Mucosa of descending colon (tissue), 3 donors: ENCODE results near the gene KIRREL3. TPM values are rescaled to one million over a fixed set of nuclear protein-coding genes. Genes with fewer than 3 reads are reported as not detected.

Source experiments
- ATAC-seq: fragments of 200-7000 bp; cut with Tn5 transposase; one replicate; pipeline ENCODE4 v1.9.1; 2020; ENCODE audit warnings: mild to moderate bottlenecking, moderate library complexity
- DNase-seq, 3 donors: peaks; one replicate each; pipeline ENCODE4 v3.0.0-alpha.2; 2020
- H3K36me3 ChIP-seq: fragments of 200-600 bp; one replicate; pipeline ENCODE4 v1.8.0; 2021; ENCODE audit warnings: low read depth, mild to moderate bottlenecking
- H3K4me1 ChIP-seq: fragments of 200-600 bp; one replicate; pipeline ENCODE4 v1.8.0; 2021; ENCODE audit warnings: low read depth, mild to moderate bottlenecking
- H3K4me3 ChIP-seq: fragments of 200-600 bp; one replicate; pipeline ENCODE4 v1.8.0; 2021; ENCODE audit warnings: mild to moderate bottlenecking
- H3K9me3 ChIP-seq: fragments of 200-600 bp; one replicate; pipeline ENCODE4 v1.8.0; 2021; ENCODE audit warnings: mild to moderate bottlenecking
- CTCF ChIP-seq: fragments of 200-600 bp; IDR thresholded peaks from one replicate; pipeline ENCODE4 v1.8.0; 2022; ENCODE audit warnings: antibody characterized with exemption, mild to moderate bottlenecking
- intact Hi-C, 2 donors: fragments of 100-400 bp; cut with DNase I in 1 of 2; cut with micrococcal nuclease in 1 of 2; formaldehyde crosslinking; loops; one replicate each; pipeline versions ENCODE4 v1.11.0 to v1.11.1; 2022; cut with DNase I, micrococcal nuclease
- total RNA-seq, 3 donors: library from RNA; stranded (reverse); fragmentation: NEBNext Ultra II Directional in 2 of 3; extraction: Animal tissue kit (Norgen Biotek cat#: 25700) in 2 of 3; gene quantifications; one replicate each; pipeline versions ENCODE4 v1.2.1 to v1.2.4, GENCODE V29; 2021 to 2023
- donor health status: DM: no; HTN: no; CAD: no; lungs with moderate emphysema.
- donor health status: DM: no; HTN: no; CAD: no.
- donor health status: DM: no; HTN: yes; CAD: no.

Gene KIRREL3
- total RNA-seq, 3 donors from 2014 or later = 0.23 to 2.4 (median 0.70) TPM

- no peaks in the 10 kb centered on the region for H3K4me1 ChIP-seq
- H3K36me3 ChIP-seq = no peaks in the 10 kb centered on the region
- ATAC-seq (no peak), DNase-seq (no peak)
- H3K4me3 ChIP-seq = no peak overlapping the region
- no peak for TF ChIP-seq CTCF
- no peaks in the 10 kb centered on the region for H3K9me3 ChIP-seq
- intact Hi-C loops = no loop called here
Measured at GRCh38 chr11:126739499-126740145, 260.9 kb downstream of the KIRREL3 start.

GRCh38 chr11:126738295-126739031, 262.1 kb downstream of the KIRREL3 start:
- no peak for TF ChIP-seq CTCF
- no peak for ATAC-seq

GRCh38 chr11:126736682-126737572, 263.6 kb downstream of the KIRREL3 start:
- intact Hi-C loops = no loop called here
- H3K36me3 ChIP-seq = no peaks in the 10 kb centered on the region
- DNase-seq (no peak), ATAC-seq (no peak)
- no peaks in the 10 kb centered on the region for H3K9me3 ChIP-seq
- H3K4me3 ChIP-seq = no peak overlapping the region
- no peaks in the 10 kb centered on the region for H3K4me1 ChIP-seq
- no peak for TF ChIP-seq CTCF

More at GRCh38 chr11:126738295-126739031, 262.1 kb downstream of the KIRREL3 start:
- H3K4me3 ChIP-seq = no peak overlapping the region
- H3K4me1 ChIP-seq = no peaks in the 10 kb centered on the region
- no peaks in the 10 kb centered on the region for H3K36me3 ChIP-seq
- DNase-seq = no peak
- intact Hi-C loops = no loop called here
- no peaks in the 10 kb centered on the region for H3K9me3 ChIP-seq

GRCh38 chr11:126734752-126735151, 265.8 kb downstream of the KIRREL3 start:
- no peaks in the 10 kb centered on the region for H3K4me1 ChIP-seq
- H3K4me3 ChIP-seq = no peak overlapping the region
- ATAC-seq = no peak
- intact Hi-C loops = no loop called here
- TF ChIP-seq CTCF = no peak
- no peaks in the 10 kb centered on the region for H3K9me3 ChIP-seq
- DNase-seq = no peak
- no peaks in the 10 kb centered on the region for H3K36me3 ChIP-seq

GRCh38 chr11:126733685-126734084, 266.9 kb downstream of the KIRREL3 start:
- TF ChIP-seq CTCF = no peak
- no peaks in the 10 kb centered on the region for H3K4me1 ChIP-seq
- ATAC-seq = no peak
- no peaks in the 10 kb centered on the region for H3K9me3 ChIP-seq
- no peak for DNase-seq
- no peak overlapping the region for H3K4me3 ChIP-seq
- intact Hi-C loops = no loop called here
- no peaks in the 10 kb centered on the region for H3K36me3 ChIP-seq
